H1 (cell line): ENCODE data around the gene ITGAE. TPM values are rescaled to one million over a fixed set of nuclear protein-coding genes. Genes with fewer than 3 reads are reported as not detected.

ENCODE experiments used
- CTCF ChIA-PET: fragments of 300-600 bp; sonication (Branson Sonifier 250); formaldehyde crosslinking; loops from one replicate; lab custom pipeline; 2021; ENCODE audit not compliant: partially characterized antibody; lab: Charles Lee
- POLR2A ChIA-PET: fragments of 300-600 bp; sonication (Branson Sonifier 250); formaldehyde crosslinking; loops from one replicate; lab custom pipeline; 2021; ENCODE audit warnings: inconsistent platforms; ENCODE audit not compliant: partially characterized antibody; lab: Charles Lee
- DNase-seq, 2 experiments: peaks; one replicate each; pipeline versions ENCODE4 v3.0.0 to v3.0.0-alpha.2; 2010 to 2022; ENCODE audit warnings: low spot score in 2 of 2, low read depth in 1 of 2, mixed read lengths in 1 of 2
- FAIRE-seq: peaks from 2 replicates; lab custom pipeline; 2011; peaks lifted over from hg19 to GRCh38; lab: Jason Lieb, UNC
- H2AFZ ChIP-seq: 2 replicates; pipeline ENCODE4 v1.8.1; 2012; ENCODE audit warnings: low read length, inconsistent platforms
- H2AK5ac ChIP-seq: 2 replicates; pipeline ENCODE4 v1.6.1; 2013; ENCODE audit warnings: low read depth, low read length
- H2BK120ac ChIP-seq: replicated peaks from 2 replicates; pipeline ENCODE3; 2013; ENCODE audit warnings: low read depth, low read length, inconsistent platforms
- H2BK12ac ChIP-seq: 2 replicates; pipeline ENCODE4 v1.6.1; 2013; ENCODE audit warnings: low read depth, low read length
- H2BK15ac ChIP-seq: 2 replicates; pipeline ENCODE4 v1.6.1; 2013; ENCODE audit warnings: low read length
- H2BK20ac ChIP-seq: 2 replicates; pipeline ENCODE4 v1.6.1; 2013; ENCODE audit warnings: low read length
- H2BK5ac ChIP-seq: 2 replicates; pipeline ENCODE4 v1.6.1; 2013; ENCODE audit warnings: low read depth, low read length
- H3K14ac ChIP-seq: 2 replicates; pipeline ENCODE4 v1.6.1; 2013; ENCODE audit warnings: inconsistent platforms; ENCODE audit not compliant: insufficient read length
- H3K18ac ChIP-seq: 2 replicates; pipeline ENCODE4 v1.6.1; 2013; ENCODE audit warnings: low read length; ENCODE audit errors: extremely low read depth
- H3K23ac ChIP-seq: 2 replicates; pipeline ENCODE4 v1.6.1; 2013; ENCODE audit warnings: inconsistent platforms; ENCODE audit not compliant: insufficient read length
- H3K23me2 ChIP-seq: 2 replicates; pipeline ENCODE4 v1.6.1; 2013; ENCODE audit warnings: low read depth, low read length
- H3K27ac ChIP-seq: 2 replicates; pipeline ENCODE4 v1.6.1; 2011; ENCODE audit warnings: low read depth, low read length, inconsistent platforms
- H3K27me3 ChIP-seq, 4 experiments: replicated peaks in 1 of 4; 1 replicate in 1 of 4; 2 replicates in 3 of 4; pipeline versions ENCODE4 v1.6.1 to v1.8.1; 2011 to 2013; ENCODE audit warnings: low read length in 3 of 4, mild to moderate bottlenecking in 3 of 4, inconsistent platforms in 2 of 4, mixed read lengths in 2 of 4, moderate library complexity in 1 of 4; ENCODE audit not compliant: control insufficient read depth in 3 of 4, insufficient read depth in 3 of 4; ENCODE audit errors: extremely low read depth in 1 of 4
- H3K36me3 ChIP-seq, 4 experiments: 2 replicates each; pipeline versions ENCODE4 v1.6.1 to v1.8.1; 2011 to 2013; ENCODE audit warnings: mild to moderate bottlenecking in 4 of 4, low read length in 3 of 4, moderate library complexity in 2 of 4, control low read depth in 1 of 4, inconsistent platforms in 1 of 4; ENCODE audit not compliant: insufficient read depth in 4 of 4, control insufficient read depth in 2 of 4
- H3K4ac ChIP-seq: replicated peaks from 2 replicates; pipeline ENCODE3; 2013; ENCODE audit warnings: low read length, low read depth, mixed read lengths, inconsistent platforms; ENCODE audit not compliant: insufficient read length
- H3K4me1 ChIP-seq, 4 experiments: replicated peaks in 1 of 4; 1 replicate in 1 of 4; 2 replicates in 3 of 4; pipeline versions ENCODE4 v1.6.1 to v1.8.1; 2011 to 2013; ENCODE audit warnings: low read length in 3 of 4, inconsistent platforms in 2 of 4, mixed read lengths in 1 of 4; ENCODE audit not compliant: insufficient read depth in 4 of 4, control insufficient read depth in 3 of 4
- H3K4me2 ChIP-seq, 2 experiments: 2 replicates each; pipeline versions ENCODE4 v1.6.1 to v1.8.1; 2011 to 2013; ENCODE audit warnings: low read depth in 2 of 2, low read length in 2 of 2, control low read depth in 1 of 2, inconsistent platforms in 1 of 2, mild to moderate bottlenecking in 1 of 2; ENCODE audit not compliant: insufficient read depth in 1 of 2
- H3K4me3 ChIP-seq, 4 experiments: fragments of 200-600, 300-600 bp in 1 of 4; sonication (generic), shearing (Covaris generic), sonication (Bioruptor Twin) in 1 of 4; 2 replicates each; pipeline versions ENCODE4 v1.5.1 to v1.8.1; 2011 to 2016; ENCODE audit warnings: low read length in 4 of 4, low read depth in 3 of 4, control low read depth in 2 of 4, inconsistent platforms in 2 of 4, mild to moderate bottlenecking in 2 of 4, mixed read lengths in 1 of 4, moderate library complexity in 1 of 4; ENCODE audit not compliant: insufficient read depth in 2 of 4; ENCODE audit errors: extremely low read depth in 1 of 4
- H3K56ac ChIP-seq: replicated peaks from 2 replicates; pipeline ENCODE3; 2013; ENCODE audit warnings: low read depth, mild to moderate bottlenecking, mixed read lengths, low read length, inconsistent platforms; ENCODE audit not compliant: insufficient read length
- H3K79me1 ChIP-seq: 2 replicates; pipeline ENCODE4 v1.6.1; 2013; ENCODE audit warnings: low read depth, low read length, control low read depth
- H3K79me2 ChIP-seq, 2 experiments: 2 replicates each; pipeline versions ENCODE4 v1.6.1 to v1.8.1; 2012 to 2013; ENCODE audit warnings: low read length in 2 of 2, mild to moderate bottlenecking in 2 of 2, inconsistent platforms in 1 of 2; ENCODE audit not compliant: insufficient read depth in 2 of 2, control insufficient read depth in 1 of 2
- H3K9ac ChIP-seq, 4 experiments: replicated peaks in 1 of 4; 1 replicate in 1 of 4; 2 replicates in 3 of 4; pipeline versions ENCODE4 v1.6.1 to v1.8.1; 2011 to 2013; ENCODE audit warnings: low read depth in 3 of 4, low read length in 3 of 4, control low read depth in 2 of 4, mild to moderate bottlenecking in 2 of 4, moderate library complexity in 2 of 4, inconsistent platforms in 1 of 4; ENCODE audit errors: extremely low read depth in 1 of 4
- H3K9me3 ChIP-seq, 2 experiments: 2 replicates each; pipeline versions ENCODE4 v1.6.1 to v1.8.1; 2012 to 2013; ENCODE audit warnings: mild to moderate bottlenecking in 2 of 2, moderate library complexity in 2 of 2, control low read depth in 1 of 2, inconsistent platforms in 1 of 2, low read depth in 1 of 2, low read length in 1 of 2, mixed read lengths in 1 of 2; ENCODE audit not compliant: insufficient read depth in 2 of 2
- H4K20me1 ChIP-seq, 2 experiments: replicated peaks in 1 of 2; 2 replicates each; pipeline versions ENCODE3 to v1.8.1; 2011 to 2013; ENCODE audit warnings: inconsistent platforms in 2 of 2, low read length in 2 of 2, mild to moderate bottlenecking in 1 of 2; ENCODE audit not compliant: insufficient read depth in 2 of 2, control insufficient read depth in 1 of 2
- H4K5ac ChIP-seq: 2 replicates; pipeline ENCODE4 v1.6.1; 2013; ENCODE audit warnings: low read length, low read depth, mixed read lengths, inconsistent platforms; ENCODE audit not compliant: insufficient read length
- H4K8ac ChIP-seq: 2 replicates; pipeline ENCODE4 v1.8.0; 2013; ENCODE audit warnings: mild to moderate bottlenecking, moderate library complexity, low read length, inconsistent platforms; ENCODE audit not compliant: insufficient read depth; ENCODE audit errors: extremely low read depth
- H4K91ac ChIP-seq: replicated peaks from 2 replicates; pipeline ENCODE3; 2013; ENCODE audit warnings: low read length, mixed read lengths, inconsistent platforms; ENCODE audit not compliant: insufficient read length
- BCL11A ChIP-seq, 2 experiments: IDR thresholded peaks; one replicate each; pipeline ENCODE4 v1.6.1; 2011; ENCODE audit warnings: low read depth in 2 of 2, low read length in 2 of 2, mild to moderate bottlenecking in 2 of 2
- CTCF ChIP-seq, 3 experiments: IDR thresholded peaks; 1 replicate in 2 of 3; 2 replicates in 1 of 3; pipeline versions ENCODE4 v1.5.1 to v1.6.1; 2011; ENCODE audit warnings: low read length in 3 of 3, mild to moderate bottlenecking in 3 of 3, inconsistent platforms in 2 of 3, low read depth in 1 of 3, moderate library complexity in 1 of 3; ENCODE audit not compliant: insufficient read depth in 1 of 3; ENCODE audit errors: control extremely low read depth in 1 of 3
- EP300 ChIP-seq, 2 experiments: IDR thresholded peaks; 1 replicate in 1 of 2; 2 replicates in 1 of 2; pipeline ENCODE4 v1.6.1; 2011 to 2012; ENCODE audit warnings: low read depth in 2 of 2, low read length in 2 of 2, mild to moderate bottlenecking in 2 of 2, borderline replicate concordance in 1 of 2, inconsistent platforms in 1 of 2, moderate library complexity in 1 of 2
- HDAC2 ChIP-seq, 2 experiments: fragments of 300-600 bp in 1 of 2; sonication (generic) in 1 of 2; IDR thresholded peaks; 2 replicates each; pipeline ENCODE4 v1.6.1; 2011 to 2012; ENCODE audit warnings: low read depth in 2 of 2, low read length in 2 of 2, mild to moderate bottlenecking in 2 of 2, moderate library complexity in 2 of 2, borderline replicate concordance in 1 of 2, inconsistent platforms in 1 of 2
- JUND ChIP-seq: IDR thresholded peaks from 2 replicates; pipeline ENCODE4 v1.6.1; 2011; ENCODE audit warnings: mild to moderate bottlenecking, improper control_type of control experiment, low read length
- KDM5A ChIP-seq: fragments of 200-600 bp; IDR thresholded peaks from 2 replicates; pipeline ENCODE4 v1.7.1; 2012; ENCODE audit warnings: mild to moderate bottlenecking, low read length, inconsistent platforms, mixed read lengths
- POLR2AphosphoS5 ChIP-seq: IDR thresholded peaks from 2 replicates; pipeline ENCODE4 v1.6.1; 2011; ENCODE audit warnings: low read depth, low read length
- whole genome bisulfite sequencing, 2 experiments: shearing (Covaris generic) in 1 of 2; methylation state at CpG; one replicate each; pipeline versions ENCODE4 v1.1.6 to v1.1.7; 2013 to 2015; ENCODE audit warnings: low lambda C conversion rate in 2 of 2, mixed read lengths in 2 of 2, inconsistent platforms in 1 of 2, low coverage in 1 of 2, missing lambda C conversion rate in 1 of 2; ENCODE audit not compliant: insufficient replicate concordance in 2 of 2, insufficient coverage in 1 of 2, insufficient read length in 1 of 2; ENCODE audit errors: extremely low coverage in 1 of 2, missing lambda C conversion rate in 1 of 2; 5-methylcytosine and 5-hydroxymethylcytosine counted together
- polyA plus RNA-seq, 7 experiments: library from polyadenylated mRNA; depleted of rRNA in 3 of 7; stranded (reverse) in 5 of 7; unstranded in 2 of 7; fragments of >200 nt in 5 of 7; fragments of 200-250 nt in 2 of 7; gene quantifications; 1 replicate in 5 of 7; 2 replicates in 1 of 7; 4 replicates in 1 of 7; pipeline versions ENCODE4 v1.2.1 to v1.2.3, GENCODE V29; 2011 to 2013; ENCODE audit warnings: missing spikeins in 2 of 7, mixed read lengths in 2 of 7
- total RNA-seq: library from RNA; stranded (reverse); fragmentation: NEBNext Ultra II Directional; extraction: Animal tissue kit (Norgen Biotek cat#: 25700); gene quantifications from 2 replicates; pipeline ENCODE4 v1.2.1, GENCODE V29; 2021

ITGAE gene
- total and polyA plus RNA-seq, 2 of the 8 experiments (the other 6 are each of a cell fraction or from before 2014, with no cell fraction given): 23.2 to 43.1 TPM

GRCh38 chr17:3722716-3723115 is 78.3 kb downstream of the ITGAE start:
- Histone ChIP-seq H3K4me1 (peaks cover 0 to 13% (median 8%) of the 10 kb centered on the region in 4 experiments; a peak in 4 of 7 replicates), H3K27ac (no peak overlapping the region), H2BK120ac (no peak overlapping the region), H3K27me3 (no peaks in the 10 kb centered on the region), H3K56ac (no peak overlapping the region), H4K20me1 (peaks cover 3 to 18% of the 10 kb centered on the region in 2 experiments), H4K5ac (no peak overlapping the region), H3K18ac (no peak overlapping the region), H2AFZ (peak overlapping the region; percentile 58; the same call in 1 of the 2 replicates), H2AK5ac (no peak overlapping the region), H3K79me1 (peaks cover 12% of the 10 kb centered on the region), H3K4me3 (peak overlapping the region; percentile 67 to 84 (median 75)), H3K23me2 (peaks cover 12% of the 10 kb centered on the region), H2BK12ac (no peak overlapping the region), H3K9me3 (no peaks in the 10 kb centered on the region), H3K14ac (no peak overlapping the region), H2BK15ac (no peak overlapping the region), H3K23ac (no peak overlapping the region), H4K8ac (no peak overlapping the region), H2BK20ac (no peak overlapping the region), H3K36me3 (peaks cover 7 to 38% (median 12%) of the 10 kb centered on the region in 4 experiments), H3K79me2 (peaks cover 10 to 38% of the 10 kb centered on the region in 2 experiments), H3K9ac (peak overlapping the region in 1 of 4 experiments; percentile 72; a peak in 2 of 7 replicates), H2BK5ac (no peak overlapping the region), H3K4ac (peak overlapping the region; percentile 24), H3K4me2 (peak overlapping the region; percentile 92 to 93), H4K91ac (no peak overlapping the region)
- DNase-seq: no peak
- ChIA-PET CTCF (interaction anchor here (0.6 to 9.3 kb wide), 16 partner anchors 8 to 894 kb away, joined by 3 to 72 read pairs (median 4); partner anchors contain the start of gene NCBP3), POLR2A (interaction anchor here (0.8 to 3.9 kb wide), 13 partner anchors 8 to 122 kb away, joined by 3 to 15 read pairs (median 5); partner anchors contain the start of genes EMC6, P2RX5 and TAX1BP3)
- whole genome bisulfite sequencing, 2 experiments: 70% methylated on average over 6 of the region's 6 CpGs; no CpG with 5 or more reads in 1 of the 2 experiments
- FAIRE-seq: no peak
- TF ChIP-seq HDAC2 (IDR thresholded peaks at IDR 0.05; ENCODE audit: borderline replicate concordance in 1 of 2, low read depth in 2 of 2, low read length in 2 of 2) (no peak), EP300 (IDR thresholded peaks at IDR 0.05; ENCODE audit: borderline replicate concordance in 1 of 2, low read depth in 2 of 2, low read length in 2 of 2) (no peak), KDM5A (no peak), BCL11A (IDR thresholded peaks at IDR 0.05; ENCODE audit: low read depth in 2 of 2, low read length in 2 of 2) (no peak), POLR2AphosphoS5 (no peak), CTCF (IDR thresholded peaks at IDR 0.05; ENCODE audit: control extremely low read depth in 1 of 3, insufficient read depth in 1 of 3, low read depth in 1 of 3, low read length in 3 of 3) (no peak), JUND (no peak)
